GM12875 (cell line): ENCODE results near the gene PHLDB2.

Source experiments
- H3K4me3 ChIP-seq: one replicate; pipeline ENCODE4 v1.5.1; 2011; ENCODE audit warnings: low read depth, low read length, control low read depth
- TF ChIP-seq, protein P1 (sequence below): IDR thresholded peaks from 2 replicates; pipeline ENCODE4 v1.5.1; 2011; ENCODE audit warnings: low read depth, mild to moderate bottlenecking, control low read depth, inconsistent platforms, low read length, moderate library complexity, borderline replicate concordance; ENCODE audit not compliant: insufficient read depth

Gene PHLDB2

DNA sequence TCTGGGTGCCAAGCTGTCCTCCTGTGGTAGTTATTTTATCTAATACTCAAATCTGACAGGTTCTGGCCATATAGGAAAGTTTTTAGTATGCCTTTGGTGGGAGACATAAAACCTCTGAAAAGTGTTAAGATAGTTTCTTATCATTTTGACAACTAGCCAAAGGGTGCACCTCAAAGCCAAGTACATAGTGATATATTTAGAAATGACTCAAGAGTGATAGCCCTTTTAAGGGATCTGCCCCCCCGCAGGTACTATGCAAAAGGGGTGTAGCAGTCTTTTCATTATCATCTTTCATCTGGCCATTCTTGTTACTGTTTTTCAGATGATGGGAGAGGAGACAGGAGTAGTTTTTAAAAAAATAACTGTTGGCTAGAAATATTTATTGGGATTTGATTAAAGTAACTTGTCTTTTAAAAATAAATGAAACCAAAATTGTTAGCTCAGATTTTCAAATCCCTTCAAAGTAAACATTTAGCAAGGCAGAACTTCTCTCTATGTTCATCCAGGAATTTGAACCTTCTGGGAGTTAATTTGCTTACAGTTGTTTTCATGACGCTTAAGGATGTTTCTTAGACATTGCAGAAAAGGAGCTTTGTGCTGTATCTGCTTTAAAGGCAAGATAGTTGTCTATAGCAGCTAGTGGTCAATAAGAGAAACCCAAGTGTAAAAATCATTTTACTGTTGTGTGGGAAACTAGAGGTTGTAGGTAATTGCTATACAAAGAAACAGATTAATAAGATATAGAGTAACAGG is 5.1 kb downstream of the PHLDB2 start:
- H3K4me3 ChIP-seq, result no peak overlapping the region
- TF ChIP-seq, protein P1, sequence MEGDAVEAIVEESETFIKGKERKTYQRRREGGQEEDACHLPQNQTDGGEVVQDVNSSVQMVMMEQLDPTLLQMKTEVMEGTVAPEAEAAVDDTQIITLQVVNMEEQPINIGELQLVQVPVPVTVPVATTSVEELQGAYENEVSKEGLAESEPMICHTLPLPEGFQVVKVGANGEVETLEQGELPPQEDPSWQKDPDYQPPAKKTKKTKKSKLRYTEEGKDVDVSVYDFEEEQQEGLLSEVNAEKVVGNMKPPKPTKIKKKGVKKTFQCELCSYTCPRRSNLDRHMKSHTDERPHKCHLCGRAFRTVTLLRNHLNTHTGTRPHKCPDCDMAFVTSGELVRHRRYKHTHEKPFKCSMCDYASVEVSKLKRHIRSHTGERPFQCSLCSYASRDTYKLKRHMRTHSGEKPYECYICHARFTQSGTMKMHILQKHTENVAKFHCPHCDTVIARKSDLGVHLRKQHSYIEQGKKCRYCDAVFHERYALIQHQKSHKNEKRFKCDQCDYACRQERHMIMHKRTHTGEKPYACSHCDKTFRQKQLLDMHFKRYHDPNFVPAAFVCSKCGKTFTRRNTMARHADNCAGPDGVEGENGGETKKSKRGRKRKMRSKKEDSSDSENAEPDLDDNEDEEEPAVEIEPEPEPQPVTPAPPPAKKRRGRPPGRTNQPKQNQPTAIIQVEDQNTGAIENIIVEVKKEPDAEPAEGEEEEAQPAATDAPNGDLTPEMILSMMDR, result no peak

DNA sequence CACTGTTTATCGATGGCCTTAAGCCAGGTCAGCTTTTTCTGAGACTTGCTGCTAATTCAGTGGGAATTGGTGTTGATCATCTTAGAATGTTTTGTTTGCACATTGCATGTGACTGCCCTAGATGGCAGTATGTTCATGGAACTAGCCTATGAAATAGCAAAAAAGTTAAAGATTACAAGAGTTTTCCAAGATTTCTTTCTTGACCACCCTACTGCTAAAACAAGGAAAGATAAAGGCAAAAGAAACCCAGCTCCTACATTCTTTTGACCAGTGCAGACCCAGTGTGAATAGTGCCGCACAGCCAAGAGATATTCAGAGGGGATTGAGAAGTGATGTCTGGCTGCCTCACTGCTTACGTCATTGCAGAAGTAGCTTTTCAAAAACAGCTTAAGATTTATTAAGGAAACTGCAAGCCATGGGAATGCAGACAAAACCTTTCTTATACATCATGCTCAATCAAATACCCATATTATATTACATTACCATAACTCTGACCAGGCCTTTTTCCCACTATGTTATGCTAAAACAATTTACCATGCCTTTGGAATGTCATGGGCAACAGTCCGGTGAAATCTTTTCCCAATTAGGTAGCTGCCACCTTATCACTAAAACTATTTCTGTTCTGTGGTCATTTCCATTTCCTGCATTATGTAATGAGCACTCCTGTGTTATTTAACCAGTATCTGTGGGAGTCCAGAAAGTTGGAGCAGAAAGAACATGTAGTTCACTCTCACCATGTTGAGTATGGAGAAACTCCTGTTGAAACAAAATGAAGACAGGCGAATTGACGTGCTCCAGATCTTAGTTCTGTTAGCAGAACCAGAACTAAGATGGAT is 6.0 kb downstream of the PHLDB2 start:
- no peak overlapping the region for H3K4me3 ChIP-seq
- TF ChIP-seq, protein P1, result no peak

DNA sequence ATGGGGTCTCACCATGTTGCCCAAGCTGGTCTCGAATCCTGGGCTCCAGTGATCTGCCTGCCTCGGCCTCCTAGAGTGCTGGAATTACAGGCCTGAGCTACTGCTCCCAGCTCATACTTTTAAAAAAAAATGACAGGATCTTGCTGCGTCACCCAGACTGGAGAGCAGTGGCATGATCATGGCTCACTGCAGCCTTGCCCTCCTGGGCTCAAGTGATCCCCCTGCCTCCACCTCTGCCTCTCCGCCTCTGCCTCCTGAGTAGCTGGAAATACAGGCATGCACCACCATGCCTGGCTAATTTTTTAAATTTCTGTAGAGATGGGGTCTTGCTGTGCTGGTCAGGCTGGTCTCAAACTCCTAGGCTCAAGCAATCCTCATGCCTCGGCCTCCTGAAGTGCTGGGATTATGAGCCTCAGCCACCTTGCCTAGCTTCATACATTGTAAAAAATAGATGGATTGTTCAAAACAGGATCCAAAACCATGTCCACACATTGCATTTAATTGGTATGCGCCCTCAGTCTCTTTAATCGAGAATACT is 8.9 kb downstream of the PHLDB2 start:
- TF ChIP-seq, protein P1, result no peak
- H3K4me3 ChIP-seq, result no peak overlapping the region

DNA sequence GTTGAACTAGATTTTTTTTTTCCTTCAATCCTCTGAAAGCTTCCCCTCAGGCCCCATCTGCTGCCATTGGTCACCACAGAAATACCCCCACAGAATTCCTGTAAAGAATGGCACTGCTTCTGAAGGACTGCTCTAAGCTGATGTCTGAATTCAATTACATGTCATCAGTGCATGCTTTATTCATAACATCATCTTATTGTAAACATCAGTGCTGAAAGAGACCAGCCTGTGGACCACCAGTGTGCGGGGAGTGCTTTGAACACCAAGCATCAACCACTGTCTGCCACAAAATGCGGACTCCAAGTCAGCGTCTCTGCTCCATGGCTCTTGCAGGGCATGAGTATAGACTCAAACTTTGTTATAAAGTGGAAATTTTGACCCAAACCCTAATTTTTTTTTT is 11.6 kb downstream of the PHLDB2 start:
- TF ChIP-seq, protein P1, result no peak
- no peak overlapping the region for H3K4me3 ChIP-seq

DNA sequence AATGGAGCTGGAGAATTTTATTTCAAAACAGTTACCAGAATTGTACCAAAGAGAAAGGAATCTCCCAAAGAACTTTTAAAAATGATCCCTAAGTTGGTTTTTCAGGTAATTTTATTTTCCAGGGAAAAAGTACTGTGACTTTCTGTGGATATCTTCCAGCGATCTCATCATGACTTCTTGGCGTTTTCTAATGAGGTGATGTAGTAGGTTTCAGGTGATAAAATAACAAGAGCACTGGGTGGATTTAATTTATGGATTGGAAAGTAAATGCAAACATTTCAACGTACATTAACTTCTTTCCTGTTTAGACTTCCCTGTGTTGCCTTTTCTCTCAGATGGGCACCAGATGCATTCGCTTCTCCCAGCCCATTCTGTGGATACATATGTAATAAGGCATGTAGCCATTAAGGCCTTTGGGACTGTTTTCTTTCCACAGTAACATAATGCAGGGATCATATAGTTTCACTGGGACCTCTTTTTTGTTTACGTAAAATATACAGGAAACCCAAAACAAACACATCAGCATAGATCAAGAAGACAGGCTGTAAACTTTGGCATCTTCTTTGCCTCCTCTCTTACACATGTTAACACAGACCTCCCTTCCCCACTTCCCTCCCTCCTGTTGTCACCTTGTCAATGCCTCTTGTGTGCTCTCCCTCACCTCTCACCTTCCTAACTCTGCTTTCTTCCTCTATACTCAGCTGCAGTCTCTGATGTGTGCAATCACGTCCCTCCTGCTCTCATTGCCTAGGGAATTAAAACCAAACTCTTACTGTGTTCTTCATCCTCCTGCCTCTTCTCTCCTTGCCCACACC is 13.0 kb downstream of the PHLDB2 start:
- TF ChIP-seq, protein P1, result no peak

DNA sequence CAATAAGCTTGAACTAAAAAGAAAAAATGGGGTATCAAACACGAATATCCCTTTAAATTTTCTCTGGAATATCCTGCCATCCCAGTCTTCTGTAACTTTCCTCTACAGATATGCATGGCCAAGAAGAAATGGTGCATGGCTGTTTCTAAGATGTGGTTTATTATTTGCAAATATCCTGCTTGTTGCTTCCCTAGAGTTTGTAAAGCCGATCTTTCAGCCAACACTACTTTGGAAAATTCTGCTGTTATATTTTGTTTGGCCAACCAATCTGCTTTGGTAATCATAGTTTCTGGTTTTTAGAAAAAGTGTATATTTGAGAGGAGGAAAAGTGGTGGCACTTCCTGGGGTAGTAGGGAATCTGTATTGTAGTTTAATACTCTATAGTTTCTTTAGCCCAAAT is 13.9 kb downstream of the PHLDB2 start:
- TF ChIP-seq, protein P1, result no peak
- H3K4me3 ChIP-seq, result no peak overlapping the region

More for the DNA sequence above, 13.0 kb downstream of the PHLDB2 start:
- no peak overlapping the region for H3K4me3 ChIP-seq
